Adrenal gland (tissue), 12 donors: Measurements from ENCODE around the gene WHRN. TPM values are rescaled to one million over a fixed set of nuclear protein-coding genes. Genes with fewer than 3 reads are reported as not detected.

Experiments
- DNase-seq, 7 donors: peaks; one replicate each; pipeline ENCODE4 v3.0.0-alpha.2; 2019 to 2020
- H3K27ac ChIP-seq, 5 donors: fragments of 200-600 bp; sonication (generic) in 4 of 5; 1 replicate in 3 of 5; 2 replicates in 2 of 5; pipeline versions ENCODE4 v1.5.1 to v1.8.0; 2016 to 2020; ENCODE audit warnings: mild to moderate bottlenecking in 1 of 5
- H3K27me3 ChIP-seq: fragments of 200-600 bp; 2 replicates; pipeline ENCODE4 v1.8.0; 2021
- H3K36me3 ChIP-seq, 2 donors: fragments of 200-600 bp; replicated peaks in 1 of 2; 1 replicate in 1 of 2; 2 replicates in 1 of 2; pipeline versions ENCODE4 v1.5.1 to v1.8.0; 2018 to 2022
- H3K4me1 ChIP-seq, 2 donors: fragments of 200-600 bp; replicated peaks in 1 of 2; 1 replicate in 1 of 2; 2 replicates in 1 of 2; pipeline versions ENCODE4 v1.5.1 to v1.8.0; 2018 to 2021
- H3K4me3 ChIP-seq, 4 donors: fragments of 200-600 bp; sonication (generic) in 3 of 4; one replicate each; pipeline ENCODE4 v1.5.1; 2016 to 2018
- H3K9me3 ChIP-seq, 3 donors: fragments of 200-600 bp; sonication (generic) in 1 of 3; replicated peaks in 1 of 3; 1 replicate in 2 of 3; 2 replicates in 1 of 3; pipeline versions ENCODE4 v1.5.1 to v1.8.0; 2016 to 2021
- POLR2A ChIP-seq, 2 donors: fragments of 450-650 bp; IDR thresholded peaks; one replicate each; pipeline ENCODE4 v1.6.1; 2017; ENCODE audit warnings: antibody characterized with exemption in 2 of 2, mild to moderate bottlenecking in 2 of 2, moderate library complexity in 1 of 2
- WGBS, 4 donors: extraction: QIAGEN DNeasy Blood & Tissue Kit in 2 of 4; methylation state at CpG; one replicate each; pipeline versions ENCODE4 v1.1.5 to v1.1.7; 2013 to 2017; 5-methylcytosine and 5-hydroxymethylcytosine counted together
- intact Hi-C, 2 donors: fragments of 100-400 bp; cut with DNase I; formaldehyde crosslinking; loops; one replicate each; pipeline versions ENCODE4 v1.14.1 to v1.15.0; 2022 to 2023
- polyA plus RNA-seq, 3 donors: library from polyadenylated mRNA; stranded (reverse); fragments of 200-250 nt in 2 of 3; fragments of 350-450 nt in 1 of 3; fragmentation: Illumina TruSeq in 1 of 3; extraction: RNeasy Lipid Tissue Mini Kit (QIAGEN cat#74804) in 1 of 3; gene quantifications; one replicate each; pipeline ENCODE4 v1.2.3, GENCODE V29; 2013 to 2014
- total RNA-seq, 9 donors: library from RNA; depleted of rRNA in 4 of 9; stranded (reverse); fragments of >200 nt in 4 of 9; fragments of 120-200 nt in 1 of 9; fragmentation: NEBNext Ultra II Directional in 1 of 9; extraction: Animal tissue kit (Norgen Biotek cat#: 25700) in 1 of 9; gene quantifications; one replicate each; pipeline versions ENCODE4 v1.1.0 to v1.2.4, GENCODE V29; 2013 to 2023
- TF ChIP-seq, protein P1 (sequence below), 6 experiments: fragments of 450-650 bp in 4 of 6; fragments of 200-600 bp in 2 of 6; sonication (generic) in 1 of 6; IDR thresholded peaks; 1 replicate in 5 of 6; 2 replicates in 1 of 6; pipeline versions ENCODE4 v1.5.1 to v1.8.0; 2016 to 2021; ENCODE audit warnings: antibody characterized with exemption in 6 of 6, mild to moderate bottlenecking in 2 of 6, moderate library complexity in 1 of 6
- donor health status: healthy with polysubstance abuse.
- donor health status: Bipolar disorder and iron deficiency.
- donor health status: DM: yes; HTN: yes; CAD: no.
- donor health status: DM: no; HTN: no; CAD: no.
- donor health status: DM: no; HTN: no; CAD: no.
- donor health status: DM: yes; HTN: yes; CAD: no.

Gene WHRN
- total and polyA plus RNA-seq, 12 donors = 33.4 to 359 (median 96.4) TPM

DNA sequence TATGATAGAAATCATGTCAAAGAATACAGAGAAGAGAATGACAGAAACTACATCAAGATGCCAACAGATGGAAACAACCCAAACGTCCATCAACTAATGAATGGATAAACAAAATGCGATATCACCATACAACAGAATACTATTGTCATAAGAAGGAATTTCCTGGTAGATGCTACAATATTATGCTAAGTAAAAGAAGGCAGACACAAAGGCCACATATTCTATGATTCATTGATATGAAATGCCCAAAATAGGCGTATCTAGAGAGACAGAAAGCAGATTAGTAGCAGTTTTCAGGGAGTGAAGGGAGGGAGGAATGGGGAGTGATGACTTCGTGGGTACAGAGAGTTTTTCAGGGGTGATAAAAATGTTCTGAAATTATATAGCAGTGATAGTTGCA, 59.2 kb downstream of the WHRN start:
- peak overlapping the region; percentile 35 to 80 (median 63) for H3K27ac ChIP-seq
- H3K4me1 ChIP-seq = peaks cover 34 to 67% of the 10 kb centered on the region in 2 donors
- H3K9me3 ChIP-seq = no peaks in the 10 kb centered on the region
- H3K4me3 ChIP-seq = no peak overlapping the region
- 24 to 42% (median 39%) methylated on average over 4 of the region's 4 CpGs for WGBS, 4 donors
- no peak for TF ChIP-seq POLR2A (IDR thresholded peaks at IDR 0.05)
- TF ChIP-seq, protein P1, sequence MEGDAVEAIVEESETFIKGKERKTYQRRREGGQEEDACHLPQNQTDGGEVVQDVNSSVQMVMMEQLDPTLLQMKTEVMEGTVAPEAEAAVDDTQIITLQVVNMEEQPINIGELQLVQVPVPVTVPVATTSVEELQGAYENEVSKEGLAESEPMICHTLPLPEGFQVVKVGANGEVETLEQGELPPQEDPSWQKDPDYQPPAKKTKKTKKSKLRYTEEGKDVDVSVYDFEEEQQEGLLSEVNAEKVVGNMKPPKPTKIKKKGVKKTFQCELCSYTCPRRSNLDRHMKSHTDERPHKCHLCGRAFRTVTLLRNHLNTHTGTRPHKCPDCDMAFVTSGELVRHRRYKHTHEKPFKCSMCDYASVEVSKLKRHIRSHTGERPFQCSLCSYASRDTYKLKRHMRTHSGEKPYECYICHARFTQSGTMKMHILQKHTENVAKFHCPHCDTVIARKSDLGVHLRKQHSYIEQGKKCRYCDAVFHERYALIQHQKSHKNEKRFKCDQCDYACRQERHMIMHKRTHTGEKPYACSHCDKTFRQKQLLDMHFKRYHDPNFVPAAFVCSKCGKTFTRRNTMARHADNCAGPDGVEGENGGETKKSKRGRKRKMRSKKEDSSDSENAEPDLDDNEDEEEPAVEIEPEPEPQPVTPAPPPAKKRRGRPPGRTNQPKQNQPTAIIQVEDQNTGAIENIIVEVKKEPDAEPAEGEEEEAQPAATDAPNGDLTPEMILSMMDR (IDR thresholded peaks at IDR 0.05) = no peak
- DNase-seq = peak in 3 of 7 donors; percentile 15 to 27 (median 16)
- intact Hi-C loops = no loop called here
- H3K27me3 ChIP-seq = no peaks in the 10 kb centered on the region
- no peaks in the 10 kb centered on the region for H3K36me3 ChIP-seq

DNA sequence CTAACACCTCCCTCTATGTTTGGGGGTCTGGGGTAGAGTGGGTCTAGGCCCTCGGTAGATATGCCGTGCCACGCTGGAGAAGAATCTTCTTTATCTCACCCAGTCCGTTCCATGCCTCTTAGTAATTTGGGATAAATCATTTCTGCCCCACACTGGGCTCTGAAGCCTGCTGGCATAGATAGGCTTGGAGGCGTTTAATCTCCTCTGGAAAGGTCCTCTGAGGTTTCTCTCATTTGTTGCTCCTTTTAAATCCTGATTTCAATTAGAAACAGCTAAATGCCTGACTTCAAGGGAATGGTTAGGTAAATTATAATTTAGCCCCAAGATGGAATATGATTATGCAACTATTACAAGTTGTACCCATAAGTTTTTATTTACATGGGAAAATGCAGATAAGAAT, 59.7 kb downstream of the WHRN start:
- intact Hi-C loops = no loop called here

DNA sequence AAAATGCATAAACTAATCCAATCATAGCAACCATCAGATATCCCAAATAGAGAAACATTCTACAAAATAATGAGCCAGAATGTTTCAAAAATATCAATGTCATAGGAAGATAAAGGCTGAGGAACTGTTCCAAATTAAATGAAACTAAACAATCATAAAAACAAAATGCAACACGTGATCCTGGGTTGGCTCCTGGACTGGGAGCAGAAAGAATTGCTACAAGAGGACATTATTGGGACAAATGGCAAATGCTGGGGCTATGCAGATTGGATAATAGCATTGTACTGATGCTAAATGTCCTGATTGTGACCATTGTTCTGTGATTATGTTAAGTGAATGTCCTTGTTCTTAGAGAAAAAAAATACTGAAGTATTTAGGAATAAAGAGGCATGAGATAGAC, 63.3 kb downstream of the WHRN start:
- peak overlapping the region in 3 of 5 donors; percentile 50 to 72 (median 69) for H3K27ac ChIP-seq
- intact Hi-C loops = no loop called here

More for the DNA sequence above, 59.7 kb downstream of the WHRN start:
- no peaks in the 10 kb centered on the region for H3K36me3 ChIP-seq
- peak overlapping the region; percentile 35 to 74 (median 63) for H3K27ac ChIP-seq
- no peaks in the 10 kb centered on the region for H3K27me3 ChIP-seq
- peak in 4 of 7 donors; percentile 29 to 58 (median 41) for DNase-seq
- no peak for TF ChIP-seq POLR2A (IDR thresholded peaks at IDR 0.05)
- TF ChIP-seq, protein P1 (IDR thresholded peaks at IDR 0.05) = no peak
- WGBS, 4 donors = 32 to 42% (median 35%) methylated on average over 5 of the region's 5 CpGs
- peaks cover 30 to 63% of the 10 kb centered on the region in 2 donors for H3K4me1 ChIP-seq
- H3K4me3 ChIP-seq = no peak overlapping the region
- H3K9me3 ChIP-seq = no peaks in the 10 kb centered on the region

DNA sequence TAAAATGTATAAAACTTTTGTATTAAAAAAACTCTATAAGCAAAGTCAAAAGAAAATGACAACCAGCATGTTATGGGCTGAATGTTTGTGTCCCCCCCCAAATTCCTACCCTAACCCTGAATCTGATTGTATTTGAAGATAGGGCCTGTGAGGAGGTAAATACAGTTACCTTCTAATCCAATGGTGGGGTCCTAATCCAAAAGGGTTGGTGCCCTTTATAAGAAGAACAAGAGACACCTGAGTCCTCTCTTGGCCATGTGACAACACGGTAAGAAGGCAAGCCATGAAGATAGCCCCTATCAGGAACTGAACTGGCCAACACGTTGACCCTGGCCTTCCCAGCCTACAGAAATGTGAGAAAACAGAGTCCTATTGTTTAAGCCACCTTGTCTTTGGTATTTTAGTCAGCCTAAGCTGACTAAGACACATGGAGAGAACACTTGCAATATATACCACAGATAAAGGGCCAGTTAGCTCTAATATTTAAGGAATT, 67.8 kb downstream of the WHRN start:
- H3K4me1 ChIP-seq = peaks cover 16 to 50% of the 10 kb centered on the region in 2 donors
- peak in 2 of 7 donors; percentile 17 to 41 for DNase-seq
- TF ChIP-seq, protein P1 (IDR thresholded peaks at IDR 0.05) = no peak
- TF ChIP-seq POLR2A (IDR thresholded peaks at IDR 0.05) = no peak
- 23 to 42% (median 32%) methylated on average over 2 of the region's 2 CpGs for WGBS, 4 donors
- H3K27me3 ChIP-seq = no peaks in the 10 kb centered on the region
- H3K36me3 ChIP-seq = no peaks in the 10 kb centered on the region
- intact Hi-C loops = loop anchor here in 1 of 2 donors (10.0 kb wide), 1 partner anchor 217 kb away; the partner anchor contains the start of gene TEX53
- H3K27ac ChIP-seq = peak overlapping the region in 3 of 5 donors; percentile 30 to 51 (median 45)
- no peaks in the 10 kb centered on the region for H3K9me3 ChIP-seq
- H3K4me3 ChIP-seq = no peak overlapping the region

More for the DNA sequence above, 63.3 kb downstream of the WHRN start:
- TF ChIP-seq, protein P1 (IDR thresholded peaks at IDR 0.05) = no peak
- no peak for TF ChIP-seq POLR2A (IDR thresholded peaks at IDR 0.05)
- DNase-seq = peak in 2 of 7 donors; percentile 47 to 54
- Histone ChIP-seq H3K9me3 (no peaks in the 10 kb centered on the region), H3K27me3 (no peaks in the 10 kb centered on the region), H3K4me1 (peaks cover 24 to 47% of the 10 kb centered on the region in 2 donors), H3K36me3 (no peaks in the 10 kb centered on the region), H3K4me3 (no peak overlapping the region)
- WGBS, 4 donors = 25 to 42% (median 26%) methylated on average over 1 of the region's 1 CpG
